ENCODE results near the gene MAP7D1.
"Not testable (repeated sequence)": the region's sequence is repeated elsewhere in the genome, so short reads cannot be mapped to it uniquely, and the experiment has no call there.

Gene MAP7D1

GRCh38 chr1:36203554-36204346, 47.8 kb downstream of the MAP7D1 start:
- no peak for ATAC-seq
- no peak for DNase-seq

- ATAC-seq, result no peak
- no peak for DNase-seq
These were observed 48.5 kb downstream of the MAP7D1 start for GRCh38 chr1:36204347-36204909.

DNA sequence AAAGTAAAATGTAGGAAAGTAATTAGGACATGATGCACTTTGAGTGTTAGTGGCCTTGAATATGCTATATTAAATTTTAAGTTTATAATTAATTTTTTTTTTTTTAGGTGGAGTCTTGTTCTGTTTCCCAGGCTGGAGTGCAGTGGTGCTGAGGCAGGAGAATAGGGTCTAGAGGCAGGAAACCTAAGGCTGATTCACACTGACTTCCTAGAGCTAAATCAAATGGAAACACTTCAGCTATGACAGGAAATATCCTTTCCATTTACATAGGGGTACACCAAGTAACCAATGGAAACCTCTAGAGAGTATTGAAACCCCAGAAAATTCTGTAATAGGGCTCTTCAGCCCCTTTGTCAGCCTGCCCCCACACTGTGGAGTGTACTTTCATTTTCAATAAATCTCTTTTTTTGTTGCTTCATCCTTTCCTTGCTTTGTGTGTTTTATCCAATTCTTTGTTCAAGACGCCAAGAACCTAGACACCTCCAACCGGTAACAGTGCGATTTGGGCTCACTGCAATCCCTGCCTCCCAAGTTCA, 50.4 kb downstream of the MAP7D1 start:
- DNase-seq (no peak), ATAC-seq (peak; percentile 90)

- ATAC-seq, result no peak
- no peak for DNase-seq
These were observed 51.4 kb downstream of the MAP7D1 start for GRCh38 chr1:36207339-36207738.

GRCh38 chr1:36208978-36209703, 53.2 kb downstream of the MAP7D1 start:
- DNase-seq, result no peak
- no peak for ATAC-seq

- DNase-seq, result no peak
- no peak for ATAC-seq
These were observed 55.3 kb downstream of the MAP7D1 start for GRCh38 chr1:36211307-36211706.

DNA sequence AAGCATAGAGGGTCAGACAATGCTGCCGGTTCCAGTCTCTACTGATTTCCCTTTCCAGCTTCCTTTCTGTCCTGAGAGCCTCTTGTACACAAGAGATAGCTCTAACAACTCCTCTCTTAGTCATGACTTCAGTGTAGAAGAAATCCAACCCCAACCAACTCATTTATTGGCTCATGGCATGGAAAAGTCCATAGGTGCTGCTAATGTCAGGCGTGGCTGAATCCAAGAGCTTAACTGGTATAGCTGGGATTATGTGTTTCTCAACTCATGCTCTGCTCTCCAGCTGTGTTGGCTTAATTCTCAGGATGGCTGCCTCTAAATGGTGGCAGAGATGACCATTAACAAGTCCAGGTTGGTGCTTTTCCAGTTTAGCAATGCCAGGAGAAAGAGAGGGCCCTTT, 55.9 kb downstream of the MAP7D1 start:
- DNase-seq (no peak), ATAC-seq (no peak)

GRCh38 chr1:36212782-36213181, 56.8 kb downstream of the MAP7D1 start:
- ATAC-seq, result no peak
- DNase-seq, result no peak

DNA sequence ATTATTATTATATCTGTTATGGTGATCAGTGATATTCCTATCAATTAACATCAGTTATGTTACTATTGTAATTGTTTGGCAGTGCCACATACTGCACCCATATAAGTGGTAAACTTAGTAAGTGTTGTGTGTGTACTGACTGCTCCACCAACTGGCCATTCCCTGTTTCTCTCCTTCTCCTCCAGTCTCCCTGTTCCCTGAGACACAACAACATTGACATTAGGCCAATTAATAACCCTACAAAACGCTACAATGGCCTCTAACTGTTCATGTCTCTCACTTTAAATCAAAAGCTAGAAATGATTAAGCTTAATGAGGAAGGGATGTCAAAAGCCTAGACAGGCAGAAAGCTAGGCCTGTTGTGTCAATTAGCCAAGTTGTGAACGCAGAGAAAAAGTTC, 61.7 kb downstream of the MAP7D1 start:
- ATAC-seq (no peak), DNase-seq (no peak)

GRCh38 chr1:36221901-36222300, 65.9 kb downstream of the MAP7D1 start:
- not testable (repeated sequence) for DNase-seq, ATAC-seq

GRCh38 chr1:36222481-36223380, 66.8 kb downstream of the MAP7D1 start:
- ATAC-seq, result no peak
- DNase-seq, result no peak

DNA sequence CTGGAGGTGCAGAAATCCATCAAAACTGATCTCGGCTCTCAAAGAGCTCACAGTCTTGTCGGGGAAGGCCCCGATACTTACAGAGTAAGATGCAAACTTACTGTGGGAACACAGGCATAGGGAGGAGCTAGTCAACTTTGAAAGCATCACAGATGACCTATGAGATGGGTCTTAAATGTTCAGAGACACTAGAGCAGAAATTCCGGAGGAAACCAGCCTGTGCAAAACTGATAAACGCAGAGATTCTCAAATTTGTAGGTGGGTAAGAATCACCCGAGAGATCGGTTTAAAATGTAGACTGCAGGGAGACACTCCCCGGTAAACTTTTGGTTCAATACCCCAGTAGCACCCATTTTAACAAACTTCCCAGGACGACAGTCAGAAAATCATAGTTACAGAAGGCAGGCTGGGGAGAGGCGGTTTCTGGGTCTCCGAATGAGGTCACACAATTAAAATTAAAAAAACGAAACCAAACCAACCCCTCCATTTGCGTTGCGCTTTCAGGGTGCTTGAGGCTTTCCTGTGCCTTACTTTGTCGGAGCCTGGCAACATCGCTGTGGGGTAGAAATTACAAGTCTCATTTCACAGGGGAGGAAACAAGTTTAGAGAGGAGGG, 67.5 kb downstream of the MAP7D1 start:
- peak; percentile 36 for DNase-seq
- peak; percentile 49 for ATAC-seq

DNA sequence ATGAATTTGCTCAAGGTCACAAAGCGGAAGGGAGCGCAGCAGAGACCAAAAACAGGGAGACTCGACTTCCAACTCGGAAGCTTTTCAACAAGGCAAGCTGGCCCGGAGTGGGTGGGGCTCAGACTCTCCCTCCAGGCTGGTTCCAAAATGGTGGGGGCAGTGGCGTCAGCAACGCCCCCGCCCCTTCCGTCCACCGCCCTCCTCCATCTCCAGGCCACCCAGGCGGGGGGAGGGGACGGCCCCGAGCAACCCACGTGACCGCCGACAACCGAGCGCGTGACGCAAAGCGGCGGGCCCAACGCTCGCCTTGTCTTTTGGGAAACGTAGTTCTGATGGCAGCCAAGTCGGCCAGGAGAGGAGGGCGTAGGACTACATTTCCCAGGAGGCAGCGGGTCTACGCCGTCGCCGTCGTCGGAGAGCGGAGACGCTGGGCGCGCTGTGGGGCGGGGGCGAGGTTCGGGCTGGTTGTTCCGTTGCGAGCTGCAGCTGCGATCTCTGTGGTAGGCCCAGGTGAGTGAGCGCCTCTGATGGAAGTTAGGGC, 68.1 kb downstream of the MAP7D1 start, which contains the start of gene THRAP3:
TSS of gene THRAP3 (plus strand) at position 448 of the 541 bp plus-strand sequence. CDS start 58,121 bp downstream, outside the sequence.
- ATAC-seq (peak; percentile 97), DNase-seq (peak; percentile 99)

DNA sequence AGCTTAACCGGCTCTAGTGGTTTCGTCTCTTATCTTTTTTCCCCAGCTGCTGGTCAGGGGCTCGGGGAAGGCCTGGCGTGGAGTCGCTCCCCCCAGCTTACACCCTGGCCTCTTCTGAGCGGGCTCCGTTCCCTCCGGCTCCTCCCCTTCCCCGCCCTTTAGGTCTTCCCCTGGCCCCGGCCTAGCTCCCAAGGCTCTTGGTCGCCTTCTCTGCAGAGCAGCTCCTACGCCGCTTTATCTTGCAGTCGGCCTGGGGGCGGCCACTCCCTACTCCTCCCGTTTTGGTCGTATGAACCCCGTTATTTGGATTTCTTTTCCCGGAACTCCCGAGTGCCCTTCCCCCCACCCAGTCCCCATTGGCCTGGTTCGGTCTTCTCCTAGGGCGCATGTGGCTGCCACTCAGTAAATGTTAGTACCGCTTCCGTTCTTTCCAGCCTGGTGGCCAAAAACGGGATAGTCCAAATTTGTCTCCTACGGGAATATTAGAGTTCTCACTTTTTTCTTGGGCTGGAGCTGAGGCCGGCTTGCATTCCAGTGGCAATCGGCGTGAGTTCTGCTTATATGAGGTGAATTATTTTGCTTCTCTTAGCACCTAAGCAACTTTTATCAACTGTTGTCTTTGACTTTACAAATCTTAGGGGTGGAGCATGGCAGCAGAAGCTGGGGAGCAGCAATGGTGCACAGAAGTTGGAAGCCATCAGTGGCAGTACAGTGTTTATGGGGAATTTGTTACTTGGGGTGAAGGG, 68.8 kb downstream of the MAP7D1 start:
- DNase-seq, result peak; percentile 83

GRCh38 chr1:36225283-36225899, 69.4 kb downstream of the MAP7D1 start:
- ATAC-seq (no peak), DNase-seq (no peak)

More for the DNA sequence above, 68.8 kb downstream of the MAP7D1 start:
- peak; percentile 72 for ATAC-seq

DNA sequence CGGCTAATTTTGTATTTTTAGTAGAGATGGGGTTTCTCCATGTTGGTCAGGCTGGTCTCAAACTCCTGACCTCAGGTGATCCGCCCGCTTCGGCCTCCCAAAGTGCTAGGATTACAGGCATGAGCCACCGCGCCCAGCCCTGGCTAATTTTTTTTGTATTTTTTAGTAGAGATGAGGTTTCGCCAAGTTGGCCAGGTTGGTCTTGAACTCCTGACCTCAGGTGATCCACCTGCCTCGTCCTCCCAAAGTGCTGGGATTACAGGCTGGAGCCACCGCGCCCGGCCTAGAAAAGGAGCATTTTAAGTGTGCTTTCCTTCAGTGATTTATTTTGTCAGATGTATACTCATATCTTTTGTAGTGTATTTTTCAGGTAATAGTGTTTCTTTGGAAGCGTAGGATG, 74.3 kb downstream of the MAP7D1 start:
- DNase-seq, ATAC-seq: not testable (repeated sequence)

All from stimulated activated naive CD8-positive, alpha-beta T cell treated with anti-CD3 and anti-CD28 coated beads, Interleukin-15, Interleukin-2, amounts not matched to agents 100 U/mL and 50 U/mL, for 24 hours (primary cell).